ENCODE results near the gene MBLAC1.

Gene MBLAC1

DNA sequence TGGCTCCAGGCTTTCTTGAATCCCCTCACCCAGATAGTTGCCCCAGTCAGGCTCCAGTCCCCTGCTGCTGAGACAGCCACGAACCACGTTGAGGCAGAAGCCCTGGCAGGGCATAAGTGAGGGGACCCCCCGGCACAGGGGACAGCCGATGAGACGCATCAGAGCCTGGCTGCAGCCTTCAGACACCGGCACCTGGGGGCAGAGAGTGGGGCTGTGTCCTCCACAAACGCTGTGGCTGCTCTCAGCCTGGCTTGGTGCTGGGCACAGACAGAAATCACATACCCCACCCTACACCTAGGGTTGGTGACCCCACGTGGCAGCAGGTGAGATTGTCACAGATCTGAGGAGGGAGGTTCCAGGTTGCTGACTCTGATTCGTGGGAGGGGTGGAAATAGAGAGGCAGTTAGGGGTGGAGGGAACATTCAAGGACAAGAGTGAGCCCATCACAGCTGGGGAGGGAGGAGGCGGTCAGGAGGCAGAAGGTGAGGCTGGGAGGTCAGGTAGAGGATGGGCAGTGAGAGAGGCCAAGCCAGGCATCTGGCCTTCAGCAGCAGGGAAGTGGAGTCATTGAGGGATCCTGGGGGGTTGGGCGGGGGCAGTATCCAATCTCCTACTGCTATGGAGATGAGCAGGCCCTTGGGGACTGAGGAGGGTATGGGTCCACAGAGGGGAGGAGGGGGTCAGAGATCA lies 47.2 kb downstream of the MBLAC1 start:
- TF ChIP-seq, protein P1, sequence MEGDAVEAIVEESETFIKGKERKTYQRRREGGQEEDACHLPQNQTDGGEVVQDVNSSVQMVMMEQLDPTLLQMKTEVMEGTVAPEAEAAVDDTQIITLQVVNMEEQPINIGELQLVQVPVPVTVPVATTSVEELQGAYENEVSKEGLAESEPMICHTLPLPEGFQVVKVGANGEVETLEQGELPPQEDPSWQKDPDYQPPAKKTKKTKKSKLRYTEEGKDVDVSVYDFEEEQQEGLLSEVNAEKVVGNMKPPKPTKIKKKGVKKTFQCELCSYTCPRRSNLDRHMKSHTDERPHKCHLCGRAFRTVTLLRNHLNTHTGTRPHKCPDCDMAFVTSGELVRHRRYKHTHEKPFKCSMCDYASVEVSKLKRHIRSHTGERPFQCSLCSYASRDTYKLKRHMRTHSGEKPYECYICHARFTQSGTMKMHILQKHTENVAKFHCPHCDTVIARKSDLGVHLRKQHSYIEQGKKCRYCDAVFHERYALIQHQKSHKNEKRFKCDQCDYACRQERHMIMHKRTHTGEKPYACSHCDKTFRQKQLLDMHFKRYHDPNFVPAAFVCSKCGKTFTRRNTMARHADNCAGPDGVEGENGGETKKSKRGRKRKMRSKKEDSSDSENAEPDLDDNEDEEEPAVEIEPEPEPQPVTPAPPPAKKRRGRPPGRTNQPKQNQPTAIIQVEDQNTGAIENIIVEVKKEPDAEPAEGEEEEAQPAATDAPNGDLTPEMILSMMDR (IDR thresholded peaks at IDR 0.05; ENCODE audit: low read depth, low read length, missing control alignments) = no peak
- in situ Hi-C loops (cut with HindIII; ENCODE audit: low pct_ligation_motif_present, low sequenced_read_pairs) = no loop called here
- Histone ChIP-seq H3K36me3 (replicated peaks) (no peaks in the 10 kb centered on the region), H3K4me3 (ENCODE audit: low read depth, low read length) (no peak overlapping the region), H3K27ac (no peak overlapping the region), H3K27me3 (replicated peaks) (no peaks in the 10 kb centered on the region)
- no peak for DNase-seq

DNA sequence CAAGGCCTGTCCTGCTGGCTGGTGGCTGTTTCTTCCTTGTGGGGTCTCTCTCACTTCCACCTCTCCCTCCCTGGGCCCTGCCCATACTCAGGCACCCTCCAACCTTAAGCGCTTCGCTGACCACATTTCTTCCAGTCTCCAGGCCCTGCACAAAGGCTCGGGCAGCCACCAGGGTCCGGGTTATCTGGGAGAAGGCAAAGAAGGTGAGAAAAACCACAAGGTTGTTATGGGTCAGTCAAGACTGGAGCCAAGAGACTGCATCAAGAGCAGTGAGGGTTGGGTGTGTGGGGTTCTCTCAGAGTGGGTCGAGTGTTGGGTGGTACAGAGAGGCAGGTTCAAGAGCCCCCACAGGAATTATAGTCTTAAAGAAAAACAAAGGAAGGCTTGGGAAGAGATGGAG lies 47.8 kb downstream of the MBLAC1 start:
- Histone ChIP-seq H3K36me3 (replicated peaks) (no peaks in the 10 kb centered on the region), H3K27me3 (replicated peaks) (no peaks in the 10 kb centered on the region), H3K27ac (no peak overlapping the region), H3K4me3 (ENCODE audit: low read depth, low read length) (no peak overlapping the region)
- TF ChIP-seq, protein P1 (IDR thresholded peaks at IDR 0.05; ENCODE audit: low read depth, low read length, missing control alignments) = no peak
- in situ Hi-C loops (cut with HindIII; ENCODE audit: low pct_ligation_motif_present, low sequenced_read_pairs) = no loop called here
- DNase-seq = no peak

DNA sequence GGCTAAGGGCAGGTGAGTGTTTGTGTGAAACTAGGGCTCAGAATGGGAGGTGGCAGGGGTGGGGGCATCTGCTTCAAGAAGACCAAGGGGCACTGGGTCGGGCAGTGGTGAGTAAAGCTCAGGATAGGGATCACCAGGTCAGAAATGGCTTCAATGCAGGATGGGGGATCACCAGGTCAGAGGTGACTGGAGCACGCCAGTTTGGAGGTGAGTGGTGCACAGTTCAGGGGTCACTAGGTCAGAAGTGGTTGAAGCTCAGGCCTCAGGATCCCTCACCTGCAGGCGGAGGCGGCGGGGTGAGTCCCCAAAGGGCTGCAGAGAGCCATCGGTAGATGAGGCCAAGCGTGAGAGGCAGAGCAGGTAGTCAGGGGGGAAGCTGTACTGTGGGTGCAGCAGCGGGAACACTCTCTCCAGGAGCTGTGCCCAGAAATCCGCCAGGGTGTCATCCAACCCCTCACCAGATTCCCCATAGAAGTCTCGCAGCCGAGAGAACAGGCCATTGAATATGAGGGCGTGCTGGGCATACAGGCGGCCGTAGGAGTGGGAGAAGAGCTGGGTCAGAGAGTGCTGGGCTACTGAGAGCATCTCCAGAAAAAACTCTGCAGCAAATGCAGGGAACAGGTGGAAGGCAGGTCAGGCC lies 48.6 kb downstream of the MBLAC1 start:
- Histone ChIP-seq H3K36me3 (replicated peaks) (no peaks in the 10 kb centered on the region), H3K4me3 (ENCODE audit: low read depth, low read length) (no peak overlapping the region), H3K27me3 (replicated peaks) (no peaks in the 10 kb centered on the region), H3K27ac (no peak overlapping the region)
- in situ Hi-C loops (cut with HindIII; ENCODE audit: low pct_ligation_motif_present, low sequenced_read_pairs) = no loop called here
- TF ChIP-seq, protein P1 (IDR thresholded peaks at IDR 0.05; ENCODE audit: low read depth, low read length, missing control alignments) = no peak
- no peak for DNase-seq

DNA sequence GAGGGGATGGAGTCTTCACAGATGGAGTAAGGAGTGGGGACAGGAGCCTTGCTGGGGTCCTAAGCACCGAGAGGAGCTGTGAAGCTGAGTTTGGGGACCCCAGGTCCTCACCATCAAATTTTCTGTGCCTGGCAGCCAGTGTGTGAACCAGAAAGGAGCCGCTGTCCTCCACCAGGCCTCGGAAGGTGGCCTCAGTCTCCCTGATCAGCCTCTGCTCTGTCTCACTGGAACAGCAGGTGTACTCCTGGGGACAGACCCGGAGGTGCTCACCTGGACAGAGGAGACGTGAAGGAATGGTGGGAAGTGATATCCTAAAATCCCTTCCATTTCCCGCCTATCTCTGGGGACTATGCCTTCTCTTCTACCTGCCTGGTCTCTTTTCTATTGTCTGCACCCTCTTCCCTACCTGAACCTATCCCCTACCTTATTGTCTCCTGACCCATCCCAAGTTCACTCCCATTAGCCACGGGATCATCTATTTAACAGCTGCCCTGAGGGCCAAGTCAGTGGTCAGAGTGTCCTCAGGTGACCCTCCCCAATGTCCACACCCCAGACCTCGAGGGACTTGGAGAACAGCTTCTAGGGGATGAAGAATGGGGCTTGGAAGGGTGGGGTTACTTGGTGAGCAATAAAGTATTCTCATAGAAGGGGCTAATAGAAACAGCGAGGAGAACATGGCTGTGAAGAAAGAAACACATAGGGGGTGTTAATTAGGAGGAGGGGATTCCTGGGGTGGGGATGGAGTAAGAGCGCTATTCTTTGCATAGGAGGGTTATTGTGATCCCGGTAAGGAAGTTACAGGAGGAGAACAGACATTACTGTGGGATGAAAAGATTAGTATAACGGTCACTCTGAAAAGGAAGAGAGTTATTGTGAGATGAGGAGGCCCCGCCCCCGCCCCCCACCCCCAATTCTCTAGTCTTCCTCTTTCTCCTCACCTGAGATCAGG lies 49.6 kb downstream of the MBLAC1 start:
- no peaks in the 10 kb centered on the region for H3K36me3 ChIP-seq (replicated peaks)
- H3K27ac ChIP-seq = no peak overlapping the region
- in situ Hi-C loops (cut with HindIII; ENCODE audit: low pct_ligation_motif_present, low sequenced_read_pairs) = no loop called here
- H3K4me3 ChIP-seq (ENCODE audit: low read depth, low read length) = peak overlapping the region; percentile 84
- DNase-seq = no peak
- TF ChIP-seq, protein P1 (IDR thresholded peaks at IDR 0.05; ENCODE audit: low read depth, low read length, missing control alignments) = no peak
- no peaks in the 10 kb centered on the region for H3K27me3 ChIP-seq (replicated peaks)

DNA sequence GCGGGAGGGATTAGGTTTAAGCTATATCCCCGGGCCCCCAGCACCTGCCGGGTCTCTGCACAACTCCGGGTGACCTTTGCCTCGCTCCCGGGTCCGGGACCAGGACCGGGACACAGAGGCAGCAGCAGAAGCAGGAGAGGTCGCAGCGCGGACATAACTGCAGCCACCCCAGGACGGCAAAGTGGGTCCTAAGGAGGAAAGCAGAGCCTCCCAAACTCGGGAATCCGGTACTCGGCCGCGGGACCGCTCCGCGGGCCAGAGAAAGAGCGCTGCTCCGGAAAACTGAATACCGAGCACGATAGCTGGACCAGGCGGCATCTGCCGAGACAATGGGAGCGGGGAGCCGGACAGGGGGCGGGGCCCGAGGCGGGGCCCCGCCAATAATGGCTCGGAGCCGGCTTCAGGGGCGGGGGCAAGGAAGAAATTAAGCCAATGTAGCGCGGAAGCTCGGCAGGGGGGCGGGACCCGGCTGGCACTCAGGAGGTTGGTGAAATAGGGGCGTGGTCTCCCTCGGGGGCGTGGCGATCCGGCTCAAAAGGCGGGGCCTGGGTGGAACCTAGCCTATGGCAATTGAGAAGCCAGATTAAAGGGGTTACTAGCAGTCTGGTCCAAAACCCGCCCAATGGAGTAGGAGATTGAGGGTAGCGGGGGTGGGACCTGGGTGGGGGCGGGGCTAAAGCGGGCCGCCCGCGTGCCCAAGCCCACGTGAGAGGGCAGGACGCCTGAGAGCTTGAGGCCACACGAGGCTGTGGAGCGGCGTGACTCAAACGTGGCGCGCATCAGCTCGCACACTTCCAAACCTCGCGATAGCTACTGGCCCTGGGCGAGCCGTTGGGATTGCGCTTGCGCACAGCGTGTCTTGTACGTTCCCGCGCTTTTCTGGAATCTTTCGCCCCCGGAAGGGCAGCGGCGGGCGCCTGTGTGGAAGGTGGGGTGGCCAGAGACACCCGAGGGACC lies 50.6 kb downstream of the MBLAC1 start, which contains the start of the genes GPC2 and STAG3:
TSS of gene GPC2 (minus strand) at position 337 of the 957 bp plus-strand sequence. CDS start at position 155, 182 bp downstream.
TSS of gene STAG3 (plus strand) at position 874 of the 957 bp plus-strand sequence. CDS start 2,639 bp downstream, outside the sequence.
- H3K4me3 ChIP-seq (ENCODE audit: low read depth, low read length) = peak within 1 kb of the TSS; percentile 84
- peak; percentile 99 for DNase-seq
- no peak within 1 kb of the TSS for H3K27ac ChIP-seq
- no peaks in the 10 kb centered on the region for H3K27me3 ChIP-seq (replicated peaks)
- TF ChIP-seq, protein P1 (IDR thresholded peaks at IDR 0.05; ENCODE audit: low read depth, low read length, missing control alignments) = no peak
- no peaks in the 10 kb centered on the region for H3K36me3 ChIP-seq (replicated peaks)
- in situ Hi-C loops (cut with HindIII; ENCODE audit: low pct_ligation_motif_present, low sequenced_read_pairs) = no loop called here

Measured in brain microvascular endothelial cell (primary cell).